HG02840 (cell line): ENCODE results near the gene ZNF835.
"Not testable (repeated sequence)": the region's sequence is repeated elsewhere in the genome, so short reads cannot be mapped to it uniquely, and the experiment has no call there.

Source experiments
- ATAC-seq: cut with Tn5 transposase; IDR thresholded peaks from one replicate; pipeline ENCODE4 v1.9.1; 2021; ENCODE audit warnings: mild to moderate bottlenecking, moderate library complexity, moderate number of reproducible peaks; ENCODE audit not compliant: unreplicated experiment, low FRiP score

ZNF835 gene

GRCh38 chr19:56671613-56671994 is at the start of gene ZNF835:
ZNF835 (minus strand) TSS chr19:56671757; CDS start chr19:56665198, 6,559 bp downstream.
- no peak for ATAC-seq

GRCh38 chr19:56720281-56720680 is 48.7 kb upstream of the ZNF835 start:
- ATAC-seq, result no peak

- no peak for ATAC-seq
Observed at GRCh38 chr19:56718231-56718630, 46.7 kb upstream of the ZNF835 start.

GRCh38 chr19:56712611-56713276 is 41.2 kb upstream of the ZNF835 start:
- ATAC-seq, result no peak

- no peak for ATAC-seq
Observed at GRCh38 chr19:56710437-56710836, 38.9 kb upstream of the ZNF835 start.

- no peak for ATAC-seq
Observed at GRCh38 chr19:56707821-56708220, 36.3 kb upstream of the ZNF835 start.

- no peak for ATAC-seq
Observed at GRCh38 chr19:56705939-56706338, 34.4 kb upstream of the ZNF835 start.

GRCh38 chr19:56701895-56702294 is 30.3 kb upstream of the ZNF835 start:
- no peak for ATAC-seq

- ATAC-seq, result no peak
Observed at GRCh38 chr19:56699552-56699951, 28.0 kb upstream of the ZNF835 start.

GRCh38 chr19:56692206-56692895 is 20.8 kb upstream of the ZNF835 start:
- ATAC-seq, result no peak

- no peak for ATAC-seq
Observed at GRCh38 chr19:56690670-56691069, 19.1 kb upstream of the ZNF835 start.

GRCh38 chr19:56689198-56689597 is 17.6 kb upstream of the ZNF835 start:
- ATAC-seq, result no peak

GRCh38 chr19:56687031-56687430 is 15.5 kb upstream of the ZNF835 start:
- no peak for ATAC-seq

- no peak for ATAC-seq
Observed at GRCh38 chr19:56683116-56683515, 11.6 kb upstream of the ZNF835 start.

GRCh38 chr19:56681702-56682101 is 10.1 kb upstream of the ZNF835 start:
- no peak for ATAC-seq

- ATAC-seq, result no peak
Observed at GRCh38 chr19:56678205-56678604, 6.6 kb upstream of the ZNF835 start.

GRCh38 chr19:56672610-56673009 is 1.1 kb upstream of the ZNF835 start:
- not testable (repeated sequence) for ATAC-seq

GRCh38 chr19:56670961-56671612 is 470 bp downstream of the ZNF835 start:
- ATAC-seq, result no peak

- ATAC-seq, result no peak
Observed at GRCh38 chr19:56670401-56670960, 1.1 kb downstream of the ZNF835 start.

- no peak for ATAC-seq
Observed at GRCh38 chr19:56668676-56669075, 2.9 kb downstream of the ZNF835 start.

- ATAC-seq, result no peak
Observed at GRCh38 chr19:56667311-56667870, 4.2 kb downstream of the ZNF835 start.
